Activated CD4-positive, CD25-positive, alpha-beta regulatory T cell treated with anti-CD3 and anti-CD28 coated beads, Interleukin-2, amount 50 U/mL, for 24 hours (primary cell): Measurements from ENCODE around the gene SLC27A6.
"Not testable (repeated sequence)": the region's sequence is repeated elsewhere in the genome, so short reads cannot be mapped to it uniquely, and the experiment has no call there.

Experiments
- ATAC-seq, 2 donors: fragments of 150-1000 bp; cut with Tn5 transposase; one replicate each; pipeline ENCODE4 v1.10.0; 2021; ENCODE audit warnings: mild to moderate bottlenecking in 1 of 2, moderate library complexity in 1 of 2

Gene SLC27A6

GRCh38 chr5:128965011-128965637, at the start of gene SLC27A6:
TSS of gene SLC27A6 (plus strand) at chr5:128965488. CDS start at chr5:128966138, 650 bp downstream.
- ATAC-seq, result no peak

GRCh38 chr5:128919542-128919941, 45.7 kb upstream of the SLC27A6 start:
- ATAC-seq, result no peak

- ATAC-seq, result no peak
These were observed 44.7 kb upstream of the SLC27A6 start for GRCh38 chr5:128920345-128921215.

- no peak for ATAC-seq
These were observed 41.0 kb upstream of the SLC27A6 start for GRCh38 chr5:128924299-128924698.

- no peak for ATAC-seq
These were observed 39.3 kb upstream of the SLC27A6 start for GRCh38 chr5:128925973-128926372.

- no peak for ATAC-seq
These were observed 37.6 kb upstream of the SLC27A6 start for GRCh38 chr5:128927644-128928043.

GRCh38 chr5:128932232-128932631, 33.1 kb upstream of the SLC27A6 start:
- not testable (repeated sequence) for ATAC-seq

- ATAC-seq, result not testable (repeated sequence)
These were observed 22.2 kb upstream of the SLC27A6 start for GRCh38 chr5:128943100-128943499.

- ATAC-seq, result no peak
These were observed 15.3 kb upstream of the SLC27A6 start for GRCh38 chr5:128949847-128950546.

- not testable (repeated sequence) for ATAC-seq
These were observed 14.0 kb upstream of the SLC27A6 start for GRCh38 chr5:128951301-128951700.

GRCh38 chr5:128956164-128956563, 9.1 kb upstream of the SLC27A6 start:
- no peak for ATAC-seq

- no peak for ATAC-seq
These were observed 3.1 kb upstream of the SLC27A6 start for GRCh38 chr5:128962211-128962610.

GRCh38 chr5:128965638-128966302, 482 bp downstream of the SLC27A6 start:
- no peak for ATAC-seq

- ATAC-seq, result no peak
These were observed 1.1 kb downstream of the SLC27A6 start for GRCh38 chr5:128966375-128966774.

GRCh38 chr5:128966846-128967245, 1.6 kb downstream of the SLC27A6 start:
- no peak for ATAC-seq

- no peak for ATAC-seq
These were observed 8.0 kb downstream of the SLC27A6 start for GRCh38 chr5:128973244-128973643.

- ATAC-seq, result no peak
These were observed 9.3 kb downstream of the SLC27A6 start for GRCh38 chr5:128974567-128974966.

- no peak for ATAC-seq
These were observed 14.5 kb downstream of the SLC27A6 start for GRCh38 chr5:128979761-128980160.

- no peak for ATAC-seq
These were observed 15.6 kb downstream of the SLC27A6 start for GRCh38 chr5:128980917-128981316.

GRCh38 chr5:128984480-128984879, 19.2 kb downstream of the SLC27A6 start:
- no peak for ATAC-seq

- ATAC-seq, result no peak
These were observed 23.2 kb downstream of the SLC27A6 start for GRCh38 chr5:128988476-128988875.

GRCh38 chr5:129001841-129002526, 36.7 kb downstream of the SLC27A6 start:
- no peak for ATAC-seq
